Fibroblast of lung (primary cell): ENCODE results near the gene HADH. TPM values are rescaled to one million over a fixed set of nuclear protein-coding genes. Genes with fewer than 3 reads are reported as not detected.

Experiments used
- DNase-seq, 2 donors: peaks; one replicate each; pipeline versions ENCODE4 v3.0.0 to v3.0.0-alpha.2; 2010; ENCODE audit warnings: low read depth in 2 of 2
- H2AFZ ChIP-seq: 2 replicates; pipeline ENCODE4 v1.5.1; 2012; ENCODE audit warnings: low read length, control low read depth, inconsistent platforms
- H3K27ac ChIP-seq: 2 replicates; pipeline ENCODE4 v1.5.1; 2011; ENCODE audit warnings: low read length, control low read depth; ENCODE audit not compliant: insufficient read depth
- H3K27me3 ChIP-seq: 2 replicates; pipeline ENCODE4 v1.5.1; 2011; ENCODE audit warnings: mild to moderate bottlenecking, low read length; ENCODE audit not compliant: control insufficient read depth, insufficient read depth
- H3K36me3 ChIP-seq: 2 replicates; pipeline ENCODE4 v1.5.1; 2011; ENCODE audit warnings: low read length; ENCODE audit not compliant: control insufficient read depth, insufficient read depth
- H3K4me1 ChIP-seq: 2 replicates; pipeline ENCODE4 v1.5.1; 2011; ENCODE audit warnings: low read length; ENCODE audit not compliant: control insufficient read depth, insufficient read depth; ENCODE audit errors: extremely low read depth
- H3K4me2 ChIP-seq: 2 replicates; pipeline ENCODE4 v1.5.1; 2011; ENCODE audit warnings: low read length, control low read depth; ENCODE audit not compliant: insufficient read depth; ENCODE audit errors: extremely low read depth
- H3K4me3 ChIP-seq, 4 experiments: fragments of 200-600 bp in 1 of 4; sonication (generic) in 1 of 4; replicated peaks in 1 of 4; 2 replicates each; pipeline ENCODE4 v1.5.1; 2011 to 2016; ENCODE audit warnings: low read length in 4 of 4, low read depth in 3 of 4, mild to moderate bottlenecking in 3 of 4, control low read depth in 2 of 4, inconsistent platforms in 1 of 4, mixed read lengths in 1 of 4; ENCODE audit not compliant: insufficient read depth in 1 of 4; ENCODE audit errors: control extremely low read depth in 1 of 4
- H3K79me2 ChIP-seq: 2 replicates; pipeline ENCODE4 v1.5.1; 2012; ENCODE audit warnings: mild to moderate bottlenecking, low read length, inconsistent platforms; ENCODE audit not compliant: control insufficient read depth, insufficient read depth
- H3K9ac ChIP-seq: 2 replicates; pipeline ENCODE4 v1.5.1; 2011; ENCODE audit warnings: mild to moderate bottlenecking, low read length, control low read depth; ENCODE audit not compliant: insufficient read depth
- H3K9me3 ChIP-seq: 2 replicates; pipeline ENCODE4 v1.5.1; 2012; ENCODE audit warnings: low read depth, low read length; ENCODE audit not compliant: control insufficient read depth, insufficient read depth
- H4K20me1 ChIP-seq: 2 replicates; pipeline ENCODE4 v1.5.1; 2011; ENCODE audit warnings: low read length; ENCODE audit not compliant: control insufficient read depth, insufficient read depth; ENCODE audit errors: extremely low read depth
- CTCF ChIP-seq, 2 donors: IDR thresholded peaks in 1 of 2; conservative IDR thresholded peaks in 1 of 2; 1 replicate in 1 of 2; 2 replicates in 1 of 2; pipeline ENCODE4 v1.5.1; 2011 to 2012; ENCODE audit warnings: low read length in 2 of 2, control low read depth in 1 of 2, inconsistent platforms in 1 of 2, low read depth in 1 of 2, mild to moderate bottlenecking in 1 of 2
- EZH2 ChIP-seq: IDR thresholded peaks from 2 replicates; pipeline ENCODE4 v1.5.1; 2012; ENCODE audit warnings: low read length, control low read depth, mild to moderate bottlenecking; ENCODE audit errors: missing control alignments
- polyA plus RNA-seq, 2 donors: library from polyadenylated mRNA; depleted of rRNA in 1 of 2; stranded (reverse) in 1 of 2; unstranded in 1 of 2; fragments of >200 nt; gene quantifications; 2 replicates each; pipeline ENCODE4 v1.2.1, GENCODE V29; 2011 to 2012; ENCODE audit warnings: missing spikeins in 1 of 2
- total RNA-seq: library from RNA; depleted of rRNA; stranded (reverse); fragments of >200 nt; gene quantifications from 2 replicates; pipeline ENCODE4 v1.2.1, GENCODE V29; 2014

Gene HADH
- total and polyA plus RNA-seq, 2 donors (not counting 1 experiment from before 2014, with no cell fraction given) = 16.7 to 29.7 TPM

- H3K27ac ChIP-seq = no peak overlapping the region
- no peak overlapping the region for H3K4me2 ChIP-seq
- DNase-seq = no peak
- H4K20me1 ChIP-seq = no peaks in the 10 kb centered on the region
- no peaks in the 10 kb centered on the region for H3K9me3 ChIP-seq
- H3K4me3 ChIP-seq = no peak overlapping the region
- no peak overlapping the region for H3K9ac ChIP-seq
- H3K4me1 ChIP-seq = peaks cover 5% of the 10 kb centered on the region
- no peaks in the 10 kb centered on the region for H3K36me3 ChIP-seq
- no peaks in the 10 kb centered on the region for H3K79me2 ChIP-seq
- H3K27me3 ChIP-seq = no peaks in the 10 kb centered on the region
- TF ChIP-seq EZH2 = no peak
- no peak for TF ChIP-seq CTCF (conservative IDR thresholded peaks at IDR 0.05 in 1 of 2, IDR thresholded peaks at IDR 0.05 in 1 of 2; ENCODE audit: low read depth in 1 of 2, low read length in 2 of 2)
- H2AFZ ChIP-seq = no peak overlapping the region
These were observed 64.4 kb downstream of the HADH start for GRCh38 chr4:108054025-108054638.

- H3K9ac ChIP-seq = no peak overlapping the region
- H3K27ac ChIP-seq = no peak overlapping the region
- no peak overlapping the region for H3K4me3 ChIP-seq
- H3K36me3 ChIP-seq = no peaks in the 10 kb centered on the region
- no peaks in the 10 kb centered on the region for H4K20me1 ChIP-seq
- no peaks in the 10 kb centered on the region for H3K79me2 ChIP-seq
- H2AFZ ChIP-seq = no peak overlapping the region
- no peak overlapping the region for H3K4me2 ChIP-seq
- no peak for TF ChIP-seq CTCF (conservative IDR thresholded peaks at IDR 0.05 in 1 of 2, IDR thresholded peaks at IDR 0.05 in 1 of 2; ENCODE audit: low read depth in 1 of 2, low read length in 2 of 2)
- no peak for TF ChIP-seq EZH2
- H3K9me3 ChIP-seq = no peaks in the 10 kb centered on the region
- H3K27me3 ChIP-seq = no peaks in the 10 kb centered on the region
- H3K4me1 ChIP-seq = peaks cover 5% of the 10 kb centered on the region
- no peak for DNase-seq
These were observed 66.1 kb downstream of the HADH start for GRCh38 chr4:108055787-108056186.

- Histone ChIP-seq H3K4me1 (peaks cover 5% of the 10 kb centered on the region), H3K27me3 (no peaks in the 10 kb centered on the region), H3K4me2 (no peak overlapping the region), H3K9ac (no peak overlapping the region), H3K9me3 (no peaks in the 10 kb centered on the region), H3K79me2 (no peaks in the 10 kb centered on the region), H4K20me1 (no peaks in the 10 kb centered on the region), H3K4me3 (no peak overlapping the region), H3K27ac (no peak overlapping the region), H2AFZ (no peak overlapping the region), H3K36me3 (no peaks in the 10 kb centered on the region)
- no peak for DNase-seq
- TF ChIP-seq CTCF (conservative IDR thresholded peaks at IDR 0.05 in 1 of 2, IDR thresholded peaks at IDR 0.05 in 1 of 2; ENCODE audit: low read depth in 1 of 2, low read length in 2 of 2) (no peak), EZH2 (no peak)
These were observed 66.7 kb downstream of the HADH start for GRCh38 chr4:108056418-108056817.
